Measurements from ENCODE around the gene MED13.

DNA sequence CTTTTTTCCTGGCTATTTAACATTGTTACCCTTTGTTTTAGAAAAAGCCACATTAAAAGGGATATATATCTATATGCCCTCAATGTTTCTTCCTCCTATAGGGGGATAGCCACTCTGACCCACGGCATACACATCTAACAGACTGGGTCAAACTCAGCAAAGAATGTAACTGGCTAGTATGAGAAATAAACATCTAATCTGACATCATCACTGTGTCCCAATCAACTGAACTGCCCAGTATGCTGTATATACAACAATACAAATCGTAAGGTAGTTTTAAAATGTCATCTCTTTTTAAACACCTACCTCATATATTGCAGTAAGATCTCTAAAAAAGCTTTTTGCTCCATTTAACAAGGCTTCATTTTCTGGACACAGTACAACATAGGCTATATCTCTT, 97.3 kb downstream of the MED13 start:
- TF ChIP-seq, protein P1, sequence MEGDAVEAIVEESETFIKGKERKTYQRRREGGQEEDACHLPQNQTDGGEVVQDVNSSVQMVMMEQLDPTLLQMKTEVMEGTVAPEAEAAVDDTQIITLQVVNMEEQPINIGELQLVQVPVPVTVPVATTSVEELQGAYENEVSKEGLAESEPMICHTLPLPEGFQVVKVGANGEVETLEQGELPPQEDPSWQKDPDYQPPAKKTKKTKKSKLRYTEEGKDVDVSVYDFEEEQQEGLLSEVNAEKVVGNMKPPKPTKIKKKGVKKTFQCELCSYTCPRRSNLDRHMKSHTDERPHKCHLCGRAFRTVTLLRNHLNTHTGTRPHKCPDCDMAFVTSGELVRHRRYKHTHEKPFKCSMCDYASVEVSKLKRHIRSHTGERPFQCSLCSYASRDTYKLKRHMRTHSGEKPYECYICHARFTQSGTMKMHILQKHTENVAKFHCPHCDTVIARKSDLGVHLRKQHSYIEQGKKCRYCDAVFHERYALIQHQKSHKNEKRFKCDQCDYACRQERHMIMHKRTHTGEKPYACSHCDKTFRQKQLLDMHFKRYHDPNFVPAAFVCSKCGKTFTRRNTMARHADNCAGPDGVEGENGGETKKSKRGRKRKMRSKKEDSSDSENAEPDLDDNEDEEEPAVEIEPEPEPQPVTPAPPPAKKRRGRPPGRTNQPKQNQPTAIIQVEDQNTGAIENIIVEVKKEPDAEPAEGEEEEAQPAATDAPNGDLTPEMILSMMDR (IDR thresholded peaks at IDR 0.05 in 2 of 3, conservative IDR thresholded peaks at IDR 0.05 in 1 of 3; ENCODE audit: borderline replicate concordance in 1 of 3, insufficient read depth in 1 of 3, low read depth in 2 of 3, low read length in 2 of 3): no peak
- TF ChIP-seq CEBPB (IDR thresholded peaks at IDR 0.05; ENCODE audit: low read depth): no peak
- TF ChIP-seq RAD21 (IDR thresholded peaks at IDR 0.05; ENCODE audit: low read depth): no peak
- TF ChIP-seq TCF7L2 (IDR thresholded peaks at IDR 0.05; ENCODE audit: borderline replicate concordance, extremely low read depth, insufficient read depth, insufficient read length): no peak
- no peak for TF ChIP-seq EZH2 (IDR thresholded peaks at IDR 0.05)
- no peak for TF ChIP-seq POLR2A (IDR thresholded peaks at IDR 0.05; ENCODE audit: borderline replicate concordance, extremely low read depth, insufficient read depth, insufficient read length)
- TF ChIP-seq, protein P2, sequence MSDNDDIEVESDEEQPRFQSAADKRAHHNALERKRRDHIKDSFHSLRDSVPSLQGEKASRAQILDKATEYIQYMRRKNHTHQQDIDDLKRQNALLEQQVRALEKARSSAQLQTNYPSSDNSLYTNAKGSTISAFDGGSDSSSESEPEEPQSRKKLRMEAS (IDR thresholded peaks at IDR 0.05): no peak
- no peak for TF ChIP-seq ZFX (IDR thresholded peaks at IDR 0.05)
- TF ChIP-seq SP1 (IDR thresholded peaks at IDR 0.05; ENCODE audit: low read depth): no peak
- no peak for TF ChIP-seq POLR2AphosphoS5 (IDR thresholded peaks at IDR 0.05; ENCODE audit: low read depth, low read length)
- no peak for TF ChIP-seq YY1 (IDR thresholded peaks at IDR 0.05; ENCODE audit: extremely low read depth, insufficient replicate concordance, low read depth, low read length)
- TF ChIP-seq SIN3A (IDR thresholded peaks at IDR 0.05; ENCODE audit: low read depth): no peak

All from HCT116 (cell line).